ENCODE data around the gene PRKCE.

DNA sequence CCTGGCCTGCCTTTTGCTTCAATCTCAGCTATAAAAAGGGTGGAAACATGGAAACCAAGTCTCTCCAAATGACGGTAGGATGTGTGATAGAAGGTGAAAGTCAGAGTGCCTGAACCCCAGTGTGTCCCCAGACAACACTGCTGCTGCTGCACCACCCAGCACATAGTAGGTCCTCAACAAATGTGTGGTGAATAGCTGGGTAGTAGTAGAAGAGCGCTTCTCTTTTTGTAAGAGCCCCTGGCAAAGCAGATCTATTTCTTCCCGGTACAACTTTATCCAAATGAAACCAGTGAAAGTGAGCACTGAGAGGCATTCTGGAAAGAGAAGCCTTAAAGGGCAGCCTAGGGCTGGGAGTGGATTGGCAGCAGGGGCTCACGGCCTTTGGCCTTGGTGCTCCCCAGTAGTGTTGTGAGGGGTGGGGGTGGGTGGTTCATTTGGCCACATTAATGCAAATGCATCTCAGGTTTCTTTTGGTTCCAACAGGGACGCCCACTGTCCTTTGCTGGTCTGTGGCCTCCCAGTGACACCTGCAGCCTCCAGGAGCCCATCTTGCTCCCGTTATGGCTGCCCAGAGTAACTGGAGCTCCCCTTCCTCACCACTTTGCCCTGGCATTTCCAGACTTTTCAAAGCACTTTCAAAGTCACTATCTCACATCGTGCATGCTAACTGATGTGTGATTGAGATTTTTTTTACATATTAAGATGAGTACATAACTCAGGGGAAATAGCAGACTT is 341.4 kb downstream of the PRKCE start:
- TF ChIP-seq ZNF274 (IDR thresholded peaks at IDR 0.05; ENCODE audit: low read depth, low read length) (no peak), SUZ12 (IDR thresholded peaks at IDR 0.05; ENCODE audit: extremely low read depth, insufficient read depth, insufficient read length) (no peak), YY1 (IDR thresholded peaks at IDR 0.05; ENCODE audit: insufficient read depth, insufficient read length) (no peak)

Measured in NT2/D1 (cell line).